ENCODE data around the gene LTC4S.
A peak's percentile ranks its signal among the peaks of the same experiment; 100 is the strongest.
"Not testable (repeated sequence)": the region's sequence is repeated elsewhere in the genome, so short reads cannot be mapped to it uniquely, and the experiment has no call there.

Gene LTC4S, protein sequence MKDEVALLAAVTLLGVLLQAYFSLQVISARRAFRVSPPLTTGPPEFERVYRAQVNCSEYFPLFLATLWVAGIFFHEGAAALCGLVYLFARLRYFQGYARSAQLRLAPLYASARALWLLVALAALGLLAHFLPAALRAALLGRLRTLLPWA

DNA sequence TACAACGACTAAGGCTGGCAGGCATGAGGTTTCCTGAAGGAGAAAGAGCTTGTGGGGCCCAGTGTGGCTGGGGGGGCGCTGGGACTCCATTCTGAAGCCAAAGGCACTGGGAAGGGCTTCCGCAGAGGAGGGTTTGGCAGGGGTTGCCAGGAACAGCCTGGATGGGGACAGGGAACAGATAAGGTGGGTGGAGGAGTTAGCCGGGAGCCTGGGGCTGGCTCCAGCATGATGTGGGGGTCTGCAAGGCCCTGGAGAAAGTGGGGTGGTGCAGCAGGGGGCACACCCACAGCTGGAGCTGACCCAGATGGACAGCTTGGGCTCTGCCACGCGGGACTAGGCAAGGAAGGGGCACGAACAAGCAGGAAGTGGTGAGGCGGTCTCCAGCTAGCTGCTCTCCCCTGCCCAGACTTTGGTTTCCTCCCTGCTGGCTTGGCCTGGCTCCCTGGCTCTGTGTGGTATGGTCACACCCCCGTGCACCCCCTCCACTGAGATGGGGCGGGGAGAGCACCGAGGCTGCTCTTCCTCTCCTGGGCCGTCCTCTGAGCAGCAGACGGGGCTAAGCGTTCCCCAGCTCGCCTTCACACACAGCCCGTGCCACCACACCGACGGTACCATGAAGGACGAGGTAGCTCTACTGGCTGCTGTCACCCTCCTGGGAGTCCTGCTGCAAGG, at the start of gene LTC4S:
Gene LTC4S, plus strand, starts transcription at position 519 of the 672 bp plus-strand sequence. Its CDS starts 95 bp downstream, at position 614.
- no peak for DNase-seq

DNA sequence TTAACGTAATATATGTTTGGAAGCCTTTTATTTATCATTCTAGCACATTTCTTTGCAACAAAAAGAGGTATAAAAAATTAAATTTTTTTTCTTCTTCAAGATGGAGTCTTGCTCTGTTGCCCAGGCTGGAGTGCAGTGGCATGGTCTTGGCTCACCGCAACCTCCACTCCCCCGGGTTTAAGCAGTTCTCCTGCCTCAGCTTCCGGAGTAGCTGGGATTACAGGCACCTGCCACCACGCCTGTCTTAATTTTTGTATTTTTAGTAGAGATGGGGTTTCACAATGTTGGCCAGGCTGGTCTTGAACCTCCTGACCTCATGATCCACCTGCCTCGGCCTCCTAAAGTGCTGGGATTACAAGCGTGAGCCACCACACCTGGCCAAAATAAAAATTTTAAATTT, 49.7 kb upstream of the LTC4S start:
- not testable (repeated sequence) for DNase-seq

DNA sequence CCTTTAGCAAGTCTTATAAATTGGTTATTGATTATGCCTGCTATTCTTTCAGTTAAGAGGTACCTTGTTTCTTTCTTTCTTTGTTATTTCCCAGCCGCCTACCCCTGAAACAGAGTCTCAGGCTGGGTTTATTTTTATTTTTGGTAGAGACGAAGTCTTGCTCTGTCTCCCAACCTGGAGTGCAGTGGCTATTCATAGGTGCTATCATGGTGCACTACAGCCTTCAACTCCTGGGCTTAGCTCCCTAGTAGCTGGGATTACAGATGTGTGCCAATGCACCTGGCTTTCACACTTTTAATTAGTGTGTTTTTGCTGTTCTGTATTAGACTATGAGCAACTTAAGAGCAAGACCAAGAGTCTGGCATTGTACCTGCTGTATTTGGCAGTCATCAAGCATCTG, 46.9 kb upstream of the LTC4S start:
- DNase-seq: peak; percentile 53

DNA sequence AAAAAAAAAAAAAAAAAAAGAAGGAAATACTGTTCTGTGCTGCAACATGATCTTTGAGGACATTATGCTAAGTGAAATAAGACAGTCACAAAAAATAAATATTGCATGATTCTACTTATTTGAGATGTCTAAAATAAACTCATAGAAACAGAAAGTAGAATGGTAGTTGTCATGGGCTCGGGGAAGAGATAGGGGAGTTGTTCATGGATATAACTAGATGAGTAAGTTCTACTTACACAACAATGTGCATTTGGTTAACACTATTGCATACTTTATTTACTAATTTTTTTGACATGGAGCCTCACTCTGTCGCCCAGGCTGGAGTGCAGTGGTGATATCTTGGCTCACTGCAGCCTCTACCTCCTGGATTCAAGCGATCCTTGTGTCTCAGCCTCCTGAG, 46.0 kb upstream of the LTC4S start:
- no peak for DNase-seq

DNA sequence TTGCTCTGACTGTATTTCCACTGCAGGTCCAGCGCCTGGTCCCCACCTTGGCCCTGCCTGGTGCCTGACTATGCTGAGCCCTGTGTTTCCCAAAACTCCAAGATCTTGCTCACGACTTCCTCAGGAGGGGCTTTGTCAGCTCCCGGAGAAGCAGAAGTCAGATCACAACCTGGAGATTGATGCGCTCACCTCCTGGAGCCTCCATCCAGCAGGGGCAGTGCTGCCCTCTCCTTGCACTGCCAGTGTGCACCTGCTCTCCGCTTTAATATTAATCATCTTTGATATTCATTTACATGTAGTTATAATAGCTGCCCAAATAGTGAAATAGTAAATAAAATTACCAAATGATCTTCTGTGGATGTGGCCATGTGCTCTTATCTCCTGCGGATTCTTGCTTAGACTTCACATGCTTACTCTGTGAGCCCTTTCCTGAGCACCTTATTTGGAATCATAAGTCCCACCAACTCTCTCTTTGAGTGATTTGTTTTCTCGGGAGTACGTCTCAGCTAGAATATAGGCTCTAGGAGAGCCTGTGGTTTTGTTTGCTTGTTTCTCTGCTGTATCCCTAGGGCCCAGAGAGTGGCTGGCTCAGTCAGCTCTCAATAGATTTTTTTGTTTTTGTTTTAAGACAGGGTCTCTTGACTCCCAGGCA, 43.8 kb upstream of the LTC4S start:
- DNase-seq: no peak

DNA sequence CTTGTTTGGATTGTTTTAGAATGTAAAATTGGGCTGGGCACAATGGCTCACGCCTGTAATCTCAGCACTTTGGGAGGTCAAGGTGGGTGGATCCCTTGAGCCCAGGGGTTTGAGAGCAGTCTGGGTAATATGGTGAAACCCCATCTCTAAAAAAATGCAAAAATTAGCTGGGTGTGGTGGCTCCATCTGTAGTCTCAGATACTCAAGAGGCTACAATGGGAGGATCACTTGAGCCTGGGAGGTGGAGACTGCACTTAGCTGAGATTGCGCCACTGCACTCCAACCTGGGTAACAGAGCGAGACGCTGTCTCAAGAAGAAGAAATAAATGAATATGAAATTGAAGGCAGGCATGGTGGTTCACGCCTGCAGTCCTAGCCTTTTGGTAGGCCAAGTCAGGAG, 39.8 kb upstream of the LTC4S start:
- DNase-seq: no peak

DNA sequence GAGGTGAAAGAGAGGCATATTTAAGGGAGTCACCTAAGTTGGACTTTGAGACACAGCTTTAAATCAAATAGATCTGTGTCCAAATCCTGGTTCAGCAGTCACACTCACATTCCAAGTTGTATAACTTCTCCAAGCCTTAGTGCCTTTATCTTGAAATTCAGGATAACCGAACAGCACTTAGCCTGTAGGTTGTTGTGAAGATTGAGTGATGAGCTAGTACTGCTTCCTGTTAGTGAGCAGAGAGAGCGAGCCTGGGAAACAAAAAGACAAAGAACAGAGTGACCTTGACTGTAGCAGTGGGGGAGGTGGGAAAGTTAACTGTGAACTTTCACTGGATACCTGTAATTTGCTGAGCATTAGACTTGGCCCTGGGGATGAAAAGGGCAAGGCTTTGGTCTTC, 38.8 kb upstream of the LTC4S start:
- DNase-seq: no peak

DNA sequence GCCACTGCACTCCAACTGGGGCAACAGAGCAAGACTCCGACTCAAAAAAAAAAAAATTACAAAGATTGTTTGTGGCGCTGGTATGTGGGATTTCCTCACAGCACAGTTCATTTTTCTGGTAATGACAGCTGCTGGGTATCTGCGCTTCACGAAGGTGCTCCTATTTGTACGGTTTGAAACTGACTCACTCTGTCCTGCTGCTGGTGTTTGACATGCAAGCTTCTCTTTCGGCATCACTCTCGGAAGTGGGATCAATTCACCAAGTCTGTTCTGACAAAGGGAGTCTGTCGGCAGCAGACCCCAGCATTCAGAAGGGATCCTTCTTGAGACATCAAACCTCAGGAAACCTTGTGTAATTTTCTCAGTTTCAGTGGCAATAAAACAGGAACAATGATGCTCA, 34.8 kb upstream of the LTC4S start:
- no peak for DNase-seq

DNA sequence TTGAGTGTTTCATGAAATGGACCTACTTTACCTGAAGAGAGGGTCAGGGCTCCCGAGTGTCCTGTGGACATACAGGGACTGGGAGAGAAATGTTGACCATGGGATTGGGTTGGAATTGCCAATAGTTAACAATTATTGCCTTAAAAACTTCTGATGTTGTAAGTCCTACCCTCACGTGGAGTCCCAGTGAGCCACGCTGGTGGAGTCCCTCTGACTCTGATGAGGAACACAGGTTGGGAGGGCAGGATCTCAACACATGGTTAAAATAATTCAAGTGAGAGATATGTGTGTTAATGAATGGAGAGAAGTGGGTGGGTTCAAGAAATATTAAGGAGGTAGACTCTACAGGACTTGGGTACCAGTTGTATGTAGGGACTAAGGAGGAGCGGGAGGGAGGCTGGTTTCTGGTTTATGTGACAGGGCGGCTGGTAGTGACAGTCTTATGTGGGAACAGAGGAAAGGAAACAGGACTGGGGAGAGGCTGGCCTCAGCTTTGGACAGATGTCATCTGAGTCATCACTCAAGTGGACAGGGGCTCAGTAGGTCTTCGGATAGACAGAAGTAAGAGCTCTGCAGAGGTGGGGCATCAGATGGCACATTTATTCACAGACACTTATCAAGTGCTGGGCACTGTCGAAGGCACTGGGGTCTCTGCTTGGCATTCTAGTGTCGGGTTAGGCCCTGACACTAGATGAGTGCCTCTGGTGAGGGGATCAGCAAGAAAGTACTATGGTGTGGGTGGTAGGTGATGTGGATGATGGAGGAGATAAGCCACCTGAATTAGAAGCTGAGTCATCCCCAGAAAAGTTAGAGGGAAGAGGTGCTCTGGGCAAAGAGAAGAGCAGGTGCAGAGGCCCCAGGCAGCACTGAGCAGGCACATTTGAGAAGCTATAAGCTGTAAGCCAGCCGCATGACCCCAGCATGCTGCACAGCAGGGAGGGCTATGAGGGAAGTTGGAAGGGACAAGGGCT, 33.9 kb upstream of the LTC4S start:
- DNase-seq: no peak

DNA sequence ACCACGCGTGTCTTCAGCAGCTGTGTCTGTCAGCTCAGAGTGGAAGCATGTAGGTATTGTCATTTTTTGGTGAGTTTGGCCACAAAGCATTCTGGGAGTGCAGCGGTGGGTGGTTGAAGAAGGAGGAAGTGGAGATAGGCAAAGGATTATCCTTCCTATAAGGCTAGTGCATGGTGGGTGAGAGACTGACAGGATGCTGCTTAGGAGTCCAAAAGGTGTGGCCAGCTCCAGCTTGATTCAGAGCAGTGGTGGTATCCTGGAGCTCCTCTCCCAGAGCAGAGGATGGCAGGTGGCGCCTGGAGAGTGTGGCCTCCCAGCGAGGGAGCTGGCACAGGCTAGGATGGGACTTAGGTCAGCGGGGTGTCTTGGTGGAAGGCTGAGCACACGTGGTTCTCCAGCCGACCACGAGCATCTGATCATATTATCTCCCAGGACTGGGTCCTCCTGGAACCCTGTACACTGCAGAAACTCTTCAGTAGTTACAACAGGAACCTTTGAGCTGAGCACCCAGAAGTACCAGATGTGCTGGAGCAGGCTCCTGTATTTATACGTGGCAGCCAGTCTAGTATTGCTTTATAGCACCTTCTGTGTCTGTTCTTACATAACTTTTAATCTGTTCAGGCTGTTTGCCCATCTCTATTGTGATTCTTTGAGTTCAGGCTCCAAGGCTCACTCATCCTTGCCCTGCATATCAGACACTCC, 31.6 kb upstream of the LTC4S start:
- no peak for DNase-seq

DNA sequence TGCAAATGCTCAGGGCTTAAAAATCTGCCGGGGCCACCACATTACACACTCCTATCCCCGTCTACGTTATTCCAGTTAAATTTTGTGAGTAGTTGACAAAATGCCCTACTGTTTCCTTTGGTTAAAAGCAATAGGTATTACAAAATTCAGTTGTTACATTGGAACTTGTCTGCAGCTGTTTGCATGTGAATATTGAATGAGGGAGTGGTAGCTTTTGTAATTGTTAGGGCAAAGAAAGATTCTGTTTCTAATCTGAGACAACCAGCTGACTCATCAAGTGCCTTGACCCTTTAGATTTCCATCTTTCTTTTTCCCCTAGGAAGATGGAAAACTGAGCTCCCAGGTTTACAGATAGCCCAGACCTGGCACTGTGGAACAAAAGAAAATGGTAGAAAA, 31.0 kb upstream of the LTC4S start:
- DNase-seq: no peak

DNA sequence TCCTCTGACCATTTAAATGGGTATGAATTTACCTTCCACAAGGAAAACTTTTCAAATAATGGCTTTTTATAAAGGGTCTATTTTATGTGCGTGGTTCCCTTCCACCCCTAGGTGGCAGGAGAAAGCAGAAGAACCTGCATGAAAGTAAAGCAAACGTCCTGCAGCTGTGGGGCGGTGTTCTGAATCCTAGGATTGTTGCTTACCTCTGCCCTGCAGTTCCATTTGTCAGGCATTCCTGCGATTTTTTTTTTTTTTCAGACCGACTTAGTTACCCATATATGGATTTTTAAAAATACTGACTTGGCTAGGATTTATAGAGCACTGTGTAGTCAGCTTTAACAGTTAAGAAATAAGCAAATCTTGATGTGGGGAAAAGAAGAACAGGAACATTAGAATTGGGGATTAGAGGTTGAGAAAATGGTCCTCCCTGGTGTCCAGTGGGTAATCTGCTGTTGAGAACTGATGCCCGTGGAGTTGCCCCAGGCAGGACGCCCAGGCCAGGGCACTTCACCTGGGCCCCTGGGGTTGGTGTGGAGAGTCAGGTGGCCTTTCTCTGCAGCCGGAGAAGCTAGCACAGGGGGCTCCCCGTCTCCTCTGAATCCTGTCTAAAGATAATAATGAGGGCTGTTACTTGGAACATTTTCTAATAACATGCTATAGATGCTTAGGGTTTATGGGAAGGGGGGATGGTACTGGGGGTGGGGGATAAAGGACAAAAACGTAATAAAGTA, 30.4 kb upstream of the LTC4S start:
- peak; percentile 32 for DNase-seq

DNA sequence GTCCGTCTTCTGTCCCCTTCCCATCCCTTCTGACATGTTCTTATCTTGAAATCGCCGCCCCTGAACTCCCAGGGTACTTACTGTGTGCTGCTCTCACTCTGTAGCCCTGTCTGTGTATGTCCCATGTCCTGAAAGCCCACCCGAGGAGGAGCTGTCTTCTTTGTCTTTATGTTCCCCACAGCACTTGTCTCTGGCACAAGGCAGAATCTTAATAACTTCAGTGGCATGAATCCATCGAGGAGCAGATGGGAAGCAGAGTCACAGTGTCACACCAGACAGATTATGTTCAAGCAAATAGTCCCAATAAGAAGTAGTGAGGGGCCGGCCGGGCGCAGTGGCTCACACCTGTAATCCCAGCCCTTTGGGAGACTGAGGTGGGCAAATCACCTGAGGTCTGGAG, 29.7 kb upstream of the LTC4S start:
- DNase-seq: no peak

DNA sequence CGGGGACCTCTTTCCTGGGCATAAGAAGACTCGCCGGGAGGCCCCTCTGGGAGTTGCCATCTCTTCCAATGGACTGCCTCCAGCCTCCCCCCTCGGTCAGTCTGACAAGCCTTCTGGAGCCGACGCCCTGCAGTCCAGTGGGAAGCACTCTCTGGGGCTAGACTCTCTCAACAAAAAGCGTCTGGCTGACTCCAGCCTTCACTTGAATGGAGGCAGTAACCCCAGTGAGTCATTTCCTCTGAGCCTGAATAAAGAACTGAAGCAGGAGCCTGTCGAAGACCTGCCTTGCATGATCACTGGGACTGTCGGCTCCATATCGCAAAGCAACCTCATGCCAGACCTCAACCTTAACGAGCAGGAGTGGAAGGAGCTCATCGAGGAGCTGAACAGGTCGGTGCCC, 28.4 kb upstream of the LTC4S start:
- DNase-seq: no peak

DNA sequence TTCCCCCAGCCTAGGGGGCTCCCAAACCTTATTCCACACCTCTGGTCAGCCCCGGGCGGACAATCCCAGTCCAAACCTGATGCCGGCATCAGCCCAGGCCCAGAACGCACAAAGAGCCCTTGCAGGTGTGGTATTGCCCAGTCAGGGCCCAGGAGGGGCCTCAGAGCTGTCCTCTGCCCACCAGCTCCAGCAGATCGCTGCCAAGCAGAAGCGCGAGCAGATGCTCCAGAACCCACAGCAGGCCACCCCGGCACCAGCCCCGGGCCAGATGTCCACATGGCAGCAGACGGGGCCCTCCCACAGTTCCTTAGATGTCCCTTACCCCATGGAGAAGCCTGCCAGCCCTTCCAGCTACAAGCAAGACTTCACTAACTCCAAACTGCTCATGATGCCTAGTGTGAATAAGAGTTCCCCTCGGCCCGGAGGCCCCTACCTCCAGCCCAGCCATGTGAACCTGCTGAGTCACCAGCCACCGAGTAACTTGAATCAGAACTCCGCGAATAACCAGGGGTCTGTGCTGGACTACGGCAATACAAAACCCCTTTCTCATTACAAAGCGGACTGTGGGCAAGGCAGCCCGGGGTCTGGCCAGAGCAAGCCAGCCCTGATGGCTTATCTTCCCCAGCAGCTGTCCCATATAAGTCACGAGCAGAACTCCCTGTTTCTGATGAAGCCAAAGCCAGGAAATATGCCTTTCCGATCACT, 27.6 kb upstream of the LTC4S start:
- no peak for DNase-seq

DNA sequence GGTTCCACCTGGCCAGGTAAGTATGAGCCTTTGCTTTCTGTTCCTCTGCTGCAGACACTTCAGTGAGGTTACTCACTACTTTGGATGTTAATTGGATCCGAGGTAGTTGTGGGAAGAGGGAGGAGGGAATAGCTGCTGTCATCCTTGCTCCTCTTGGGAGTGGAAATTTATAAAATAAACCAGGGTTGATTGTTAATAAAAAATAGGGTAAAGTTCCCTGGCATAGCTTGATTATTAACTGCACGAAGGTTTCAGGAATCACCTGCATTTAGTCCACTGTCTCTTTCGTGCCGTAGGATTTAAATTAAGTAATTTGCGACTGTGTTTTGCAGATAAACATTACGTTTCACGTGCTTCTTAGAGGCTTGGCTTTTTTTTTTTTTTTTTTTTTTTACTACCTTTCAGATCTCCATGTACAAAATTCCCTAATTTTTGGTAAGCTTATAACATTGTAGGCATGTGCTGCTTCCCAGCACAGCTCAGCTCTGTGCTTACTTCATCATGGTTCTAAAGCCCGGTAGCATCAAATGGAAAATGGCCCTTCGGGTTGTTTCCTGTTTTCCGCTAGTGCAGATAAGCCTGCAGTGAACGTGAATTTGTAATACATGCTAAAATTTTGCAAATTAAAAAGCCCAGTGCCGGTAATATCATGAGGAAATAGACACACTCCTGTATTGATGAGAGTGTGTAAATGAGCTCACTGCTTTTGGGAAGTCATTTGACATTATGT, 26.9 kb upstream of the LTC4S start:
- DNase-seq: no peak

DNA sequence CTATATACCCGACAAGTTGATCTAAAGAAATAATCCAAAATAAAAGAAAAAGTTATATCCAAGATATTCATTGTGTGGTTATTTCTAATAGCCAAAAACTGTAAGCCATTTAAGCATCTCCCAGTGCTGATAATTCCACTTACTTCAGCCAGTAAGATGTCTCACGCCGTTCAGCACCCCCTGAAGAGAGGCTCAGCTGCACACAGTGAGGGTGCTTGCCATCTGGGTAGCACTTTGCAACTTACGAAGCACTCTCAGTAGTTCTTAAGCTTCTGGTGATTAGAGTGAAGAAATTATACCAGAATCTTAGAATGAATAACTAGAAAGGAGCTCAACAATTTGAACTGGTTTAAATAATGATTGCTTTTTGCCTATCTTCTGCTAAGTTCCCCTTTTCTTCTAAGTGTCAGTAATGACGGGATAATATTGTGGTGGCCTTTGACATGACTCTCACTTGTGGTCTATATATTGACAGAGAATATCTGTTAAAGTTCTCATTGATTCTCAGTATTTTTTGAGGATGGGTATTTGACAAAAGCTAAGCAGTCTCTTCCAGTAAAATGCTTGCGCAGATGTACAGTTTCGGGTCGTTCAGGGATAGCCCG, 26.2 kb upstream of the LTC4S start:
- no peak for DNase-seq

DNA sequence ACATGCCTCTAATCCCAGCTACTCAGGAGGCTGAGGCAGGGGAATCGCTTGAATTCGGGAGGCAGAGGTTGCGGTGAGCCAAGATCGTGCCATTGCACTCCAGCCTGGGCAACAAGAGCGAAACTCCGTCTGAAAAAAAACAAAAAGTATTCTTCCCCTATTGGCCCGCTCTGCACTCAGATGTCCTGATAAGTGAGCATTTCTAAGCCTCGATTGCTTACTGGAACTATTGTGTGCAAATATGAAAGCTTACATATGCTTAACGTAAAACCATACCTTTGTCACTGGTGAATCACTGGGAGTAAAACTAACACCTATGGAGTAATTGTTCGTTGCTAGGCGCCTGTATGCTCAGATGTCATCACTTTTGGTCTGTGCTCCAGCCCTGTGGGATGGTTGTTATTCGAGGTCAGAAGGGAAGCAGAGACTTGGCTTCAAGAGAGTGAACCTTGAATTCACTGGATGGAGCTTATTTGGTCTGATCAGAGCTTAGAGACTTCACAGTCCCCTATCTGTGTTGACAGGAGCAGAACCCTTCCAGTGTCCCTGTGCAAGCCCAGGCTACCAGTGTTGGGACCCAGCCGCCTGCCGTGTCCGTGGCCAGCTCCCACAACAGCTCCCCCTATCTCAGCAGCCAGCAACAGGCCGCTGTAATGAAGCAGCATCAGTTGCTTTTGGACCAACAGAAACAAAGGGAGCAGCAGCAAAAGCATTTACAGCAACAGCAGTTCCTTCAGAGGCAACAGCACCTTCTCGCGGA, 25.3 kb upstream of the LTC4S start:
- no peak for DNase-seq

DNA sequence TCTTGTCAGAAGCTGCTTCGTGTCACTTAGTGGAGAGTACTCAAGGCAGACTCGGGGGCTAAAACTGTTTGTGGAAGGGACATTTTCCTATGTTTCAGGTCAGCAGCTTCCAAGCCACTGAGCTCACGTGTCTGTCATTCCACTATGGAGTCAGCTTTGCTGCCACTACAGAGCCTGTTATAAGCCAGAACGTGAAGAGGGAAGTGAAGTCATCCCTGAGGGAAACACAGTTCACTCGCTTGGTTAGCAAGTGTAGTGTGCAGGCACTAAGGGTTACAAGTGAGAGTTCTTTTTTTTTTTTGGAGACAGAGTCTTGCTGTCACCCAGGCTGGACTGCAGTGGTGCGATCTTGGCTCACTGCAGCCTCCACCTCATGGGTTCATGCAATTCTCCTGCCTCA, 24.5 kb upstream of the LTC4S start:
- no peak for DNase-seq

Data from NCI-H774 (cell line).